Fibroblast of lung (primary cell): ENCODE results near the gene ZNF638. TPM values are rescaled to one million over a fixed set of nuclear protein-coding genes. Genes with fewer than 3 reads are reported as not detected.

Experiments
- DNase-seq, 2 donors: peaks; one replicate each; pipeline versions ENCODE4 v3.0.0 to v3.0.0-alpha.2; 2010; ENCODE audit warnings: low read depth in 2 of 2
- H2AFZ ChIP-seq: 2 replicates; pipeline ENCODE4 v1.5.1; 2012; ENCODE audit warnings: low read length, control low read depth, inconsistent platforms
- H3K27ac ChIP-seq: 2 replicates; pipeline ENCODE4 v1.5.1; 2011; ENCODE audit warnings: low read length, control low read depth; ENCODE audit not compliant: insufficient read depth
- H3K27me3 ChIP-seq: 2 replicates; pipeline ENCODE4 v1.5.1; 2011; ENCODE audit warnings: mild to moderate bottlenecking, low read length; ENCODE audit not compliant: control insufficient read depth, insufficient read depth
- H3K36me3 ChIP-seq: 2 replicates; pipeline ENCODE4 v1.5.1; 2011; ENCODE audit warnings: low read length; ENCODE audit not compliant: control insufficient read depth, insufficient read depth
- H3K4me1 ChIP-seq: 2 replicates; pipeline ENCODE4 v1.5.1; 2011; ENCODE audit warnings: low read length; ENCODE audit not compliant: control insufficient read depth, insufficient read depth; ENCODE audit errors: extremely low read depth
- H3K4me2 ChIP-seq: 2 replicates; pipeline ENCODE4 v1.5.1; 2011; ENCODE audit warnings: low read length, control low read depth; ENCODE audit not compliant: insufficient read depth; ENCODE audit errors: extremely low read depth
- H3K4me3 ChIP-seq, 4 experiments: fragments of 200-600 bp in 1 of 4; sonication (generic) in 1 of 4; replicated peaks in 1 of 4; 2 replicates each; pipeline ENCODE4 v1.5.1; 2011 to 2016; ENCODE audit warnings: low read length in 4 of 4, low read depth in 3 of 4, mild to moderate bottlenecking in 3 of 4, control low read depth in 2 of 4, inconsistent platforms in 1 of 4, mixed read lengths in 1 of 4; ENCODE audit not compliant: insufficient read depth in 1 of 4; ENCODE audit errors: control extremely low read depth in 1 of 4
- H3K79me2 ChIP-seq: 2 replicates; pipeline ENCODE4 v1.5.1; 2012; ENCODE audit warnings: mild to moderate bottlenecking, low read length, inconsistent platforms; ENCODE audit not compliant: control insufficient read depth, insufficient read depth
- H3K9ac ChIP-seq: 2 replicates; pipeline ENCODE4 v1.5.1; 2011; ENCODE audit warnings: mild to moderate bottlenecking, low read length, control low read depth; ENCODE audit not compliant: insufficient read depth
- H3K9me3 ChIP-seq: 2 replicates; pipeline ENCODE4 v1.5.1; 2012; ENCODE audit warnings: low read depth, low read length; ENCODE audit not compliant: control insufficient read depth, insufficient read depth
- H4K20me1 ChIP-seq: 2 replicates; pipeline ENCODE4 v1.5.1; 2011; ENCODE audit warnings: low read length; ENCODE audit not compliant: control insufficient read depth, insufficient read depth; ENCODE audit errors: extremely low read depth
- EZH2 ChIP-seq: IDR thresholded peaks from 2 replicates; pipeline ENCODE4 v1.5.1; 2012; ENCODE audit warnings: low read length, control low read depth, mild to moderate bottlenecking; ENCODE audit errors: missing control alignments
- polyA plus RNA-seq, 2 donors: library from polyadenylated mRNA; depleted of rRNA in 1 of 2; stranded (reverse) in 1 of 2; unstranded in 1 of 2; fragments of >200 nt; gene quantifications; 2 replicates each; pipeline ENCODE4 v1.2.1, GENCODE V29; 2011 to 2012; ENCODE audit warnings: missing spikeins in 1 of 2
- total RNA-seq: library from RNA; depleted of rRNA; stranded (reverse); fragments of >200 nt; gene quantifications from 2 replicates; pipeline ENCODE4 v1.2.1, GENCODE V29; 2014
- TF ChIP-seq, protein P1 (sequence below), 2 donors: IDR thresholded peaks in 1 of 2; conservative IDR thresholded peaks in 1 of 2; 1 replicate in 1 of 2; 2 replicates in 1 of 2; pipeline ENCODE4 v1.5.1; 2011 to 2012; ENCODE audit warnings: low read length in 2 of 2, control low read depth in 1 of 2, inconsistent platforms in 1 of 2, low read depth in 1 of 2, mild to moderate bottlenecking in 1 of 2

ZNF638 gene
- total and polyA plus RNA-seq, 2 donors (not counting 1 experiment from before 2014, with no cell fraction given): 63.8 to 190 TPM

DNA sequence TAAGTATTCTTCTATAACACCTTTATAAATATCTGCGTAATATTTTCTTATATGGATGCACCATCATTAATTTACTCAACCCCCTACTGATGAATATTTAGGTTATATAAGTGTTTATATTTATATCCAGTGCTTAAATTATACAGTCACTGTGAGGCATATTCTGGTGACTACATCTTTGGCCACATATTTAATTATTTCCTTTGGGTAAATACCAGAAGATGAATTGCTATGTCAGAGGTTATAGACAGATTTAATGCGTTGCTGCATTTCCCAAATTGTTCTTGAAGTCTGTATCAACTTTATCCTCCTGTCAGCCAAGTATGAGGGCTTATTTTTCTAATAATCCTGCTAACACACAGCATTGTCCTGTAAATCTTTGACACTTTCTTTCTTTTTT lies 140.4 kb downstream of the ZNF638 start:
- Histone ChIP-seq H3K79me2 (no peaks in the 10 kb centered on the region), H3K9ac (no peak overlapping the region), H3K27ac (no peak overlapping the region), H3K4me2 (no peak overlapping the region), H2AFZ (no peak overlapping the region), H3K27me3 (peaks cover 16% of the 10 kb centered on the region), H4K20me1 (no peaks in the 10 kb centered on the region), H3K4me1 (peaks cover 2% of the 10 kb centered on the region), H3K36me3 (no peaks in the 10 kb centered on the region), H3K4me3 (no peak overlapping the region), H3K9me3 (no peaks in the 10 kb centered on the region)
- no peak for DNase-seq
- TF ChIP-seq, protein P1, sequence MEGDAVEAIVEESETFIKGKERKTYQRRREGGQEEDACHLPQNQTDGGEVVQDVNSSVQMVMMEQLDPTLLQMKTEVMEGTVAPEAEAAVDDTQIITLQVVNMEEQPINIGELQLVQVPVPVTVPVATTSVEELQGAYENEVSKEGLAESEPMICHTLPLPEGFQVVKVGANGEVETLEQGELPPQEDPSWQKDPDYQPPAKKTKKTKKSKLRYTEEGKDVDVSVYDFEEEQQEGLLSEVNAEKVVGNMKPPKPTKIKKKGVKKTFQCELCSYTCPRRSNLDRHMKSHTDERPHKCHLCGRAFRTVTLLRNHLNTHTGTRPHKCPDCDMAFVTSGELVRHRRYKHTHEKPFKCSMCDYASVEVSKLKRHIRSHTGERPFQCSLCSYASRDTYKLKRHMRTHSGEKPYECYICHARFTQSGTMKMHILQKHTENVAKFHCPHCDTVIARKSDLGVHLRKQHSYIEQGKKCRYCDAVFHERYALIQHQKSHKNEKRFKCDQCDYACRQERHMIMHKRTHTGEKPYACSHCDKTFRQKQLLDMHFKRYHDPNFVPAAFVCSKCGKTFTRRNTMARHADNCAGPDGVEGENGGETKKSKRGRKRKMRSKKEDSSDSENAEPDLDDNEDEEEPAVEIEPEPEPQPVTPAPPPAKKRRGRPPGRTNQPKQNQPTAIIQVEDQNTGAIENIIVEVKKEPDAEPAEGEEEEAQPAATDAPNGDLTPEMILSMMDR (conservative IDR thresholded peaks at IDR 0.05 in 1 of 2, IDR thresholded peaks at IDR 0.05 in 1 of 2; ENCODE audit: low read depth in 1 of 2, low read length in 2 of 2): no peak
- no peak for TF ChIP-seq EZH2

DNA sequence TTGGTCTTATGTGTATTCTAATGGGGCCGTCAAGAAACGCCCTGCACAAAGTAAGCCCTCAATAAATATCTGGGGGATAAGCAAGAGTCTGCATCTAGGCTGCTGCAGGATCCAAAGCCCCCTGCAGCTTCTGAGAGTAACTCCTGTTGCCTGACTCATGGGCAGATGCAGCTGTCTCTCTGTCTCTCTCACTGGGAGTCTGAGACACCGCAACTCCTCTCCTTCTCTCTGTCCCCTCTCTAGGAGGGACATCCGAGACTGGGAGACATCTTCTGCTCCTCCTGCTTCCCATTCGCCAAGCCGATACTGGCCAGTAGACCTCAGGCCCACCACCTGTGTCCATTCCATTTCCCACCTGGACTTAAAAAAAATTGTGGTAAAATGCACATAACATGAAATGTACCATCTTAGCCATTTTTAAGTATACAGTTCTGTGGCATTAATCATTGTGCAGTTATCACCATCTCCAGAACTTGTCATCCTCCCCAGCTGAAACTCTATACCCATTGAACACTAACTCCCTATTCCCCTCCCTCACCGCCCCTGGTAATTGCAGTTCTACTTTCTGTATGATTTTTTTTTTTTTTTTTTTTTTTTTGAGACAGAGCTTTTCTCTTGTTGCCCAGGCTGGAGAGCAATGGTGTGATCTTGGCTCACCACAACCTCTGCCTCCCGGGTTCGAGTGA lies 141.9 kb downstream of the ZNF638 start:
- no peaks in the 10 kb centered on the region for H3K79me2 ChIP-seq
- no peak for TF ChIP-seq EZH2
- TF ChIP-seq, protein P1 (conservative IDR thresholded peaks at IDR 0.05 in 1 of 2, IDR thresholded peaks at IDR 0.05 in 1 of 2; ENCODE audit: low read depth in 1 of 2, low read length in 2 of 2): no peak
- H3K4me1 ChIP-seq: peaks cover 2% of the 10 kb centered on the region
- H3K27ac ChIP-seq: no peak overlapping the region
- H3K4me2 ChIP-seq: no peak overlapping the region
- no peak for DNase-seq
- H3K27me3 ChIP-seq: peaks cover 11% of the 10 kb centered on the region
- no peak overlapping the region for H3K9ac ChIP-seq
- no peaks in the 10 kb centered on the region for H3K9me3 ChIP-seq
- no peak overlapping the region for H2AFZ ChIP-seq
- no peak overlapping the region for H3K4me3 ChIP-seq
- no peaks in the 10 kb centered on the region for H4K20me1 ChIP-seq
- H3K36me3 ChIP-seq: no peaks in the 10 kb centered on the region

DNA sequence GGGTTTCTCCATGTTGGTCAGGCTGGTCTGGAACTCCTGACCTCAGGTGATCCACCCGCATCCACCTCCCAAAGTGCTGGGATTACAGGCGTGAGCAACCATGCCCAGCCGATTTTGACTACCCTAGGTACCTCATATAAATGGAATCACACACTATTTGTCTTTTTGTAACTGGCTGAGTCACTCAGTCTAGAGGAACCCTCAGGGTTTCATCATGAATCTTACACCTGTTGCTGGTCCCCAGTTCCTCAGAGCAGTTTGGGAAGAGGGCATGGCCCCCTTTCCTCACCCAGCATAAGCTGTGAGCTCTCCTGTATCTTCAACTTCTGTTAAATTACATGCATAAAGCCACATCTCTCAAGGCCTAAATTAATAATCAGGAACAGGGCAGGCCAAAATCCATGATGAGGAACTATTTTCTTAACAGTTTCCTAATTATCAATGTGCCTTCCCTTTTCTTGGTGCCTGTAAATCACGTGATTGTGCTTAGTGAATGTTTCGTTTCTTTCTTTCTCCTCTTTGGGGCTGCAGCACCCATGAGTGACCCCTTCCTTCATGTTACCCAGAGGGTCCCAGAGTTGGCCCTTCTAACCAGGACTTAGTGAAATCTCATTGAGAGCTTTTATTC lies 142.6 kb downstream of the ZNF638 start:
- H3K4me2 ChIP-seq: no peak overlapping the region
- H3K27ac ChIP-seq: no peak overlapping the region
- H3K9me3 ChIP-seq: no peaks in the 10 kb centered on the region
- TF ChIP-seq, protein P1 (conservative IDR thresholded peaks at IDR 0.05 in 1 of 2, IDR thresholded peaks at IDR 0.05 in 1 of 2; ENCODE audit: low read depth in 1 of 2, low read length in 2 of 2): no peak
- TF ChIP-seq EZH2: no peak
- peaks cover 3% of the 10 kb centered on the region for H3K27me3 ChIP-seq
- no peaks in the 10 kb centered on the region for H3K36me3 ChIP-seq
- peaks cover 2% of the 10 kb centered on the region for H3K4me1 ChIP-seq
- H3K79me2 ChIP-seq: no peaks in the 10 kb centered on the region
- no peak overlapping the region for H3K9ac ChIP-seq
- H3K4me3 ChIP-seq: no peak overlapping the region
- DNase-seq: no peak
- no peaks in the 10 kb centered on the region for H4K20me1 ChIP-seq
- no peak overlapping the region for H2AFZ ChIP-seq
